B cell (primary cell): Measurements from ENCODE around the gene GOLPH3. TPM values are rescaled to one million over a fixed set of nuclear protein-coding genes. Genes with fewer than 3 reads are reported as not detected.

Experiments
- ATAC-seq: fragments of 200-7000 bp; cut with Tn5 transposase; one replicate; pipeline ENCODE4 v1.10.0; 2021; ENCODE audit warnings: low read depth, mild to moderate bottlenecking, moderate number of reproducible peaks, moderate library complexity
- CTCF ChIA-PET: fragments of 350-600 bp; sonication (Branson Sonifier 250); formaldehyde crosslinking; loops from one replicate; lab custom pipeline; 2021; ENCODE audit warnings: antibody characterized with exemption, inconsistent platforms; lab: Charles Lee
- POLR2A ChIA-PET: fragments of 350-600 bp; sonication (Branson Sonifier 250); formaldehyde crosslinking; loops from one replicate; lab custom pipeline; 2021; ENCODE audit warnings: antibody characterized with exemption; lab: Charles Lee
- DNase-seq: peaks from one replicate; pipeline ENCODE4 v3.0.0; 2013
- H2AFZ ChIP-seq: 2 replicates; pipeline ENCODE4 v1.6.1; 2012; ENCODE audit warnings: mild to moderate bottlenecking, low read depth, low read length; ENCODE audit not compliant: insufficient read depth, poor library complexity, severe bottlenecking
- H3K27ac ChIP-seq, 2 donors: 1 replicate in 1 of 2; 2 replicates in 1 of 2; pipeline ENCODE4 v1.5.1; 2012 to 2013; ENCODE audit warnings: low read length in 2 of 2, mild to moderate bottlenecking in 2 of 2, moderate library complexity in 1 of 2
- H3K27me3 ChIP-seq, 4 experiments: fragments of 200-600 bp in 1 of 4; sonication (generic) in 1 of 4; replicated peaks in 1 of 4; 1 replicate in 2 of 4; 2 replicates in 2 of 4; pipeline versions ENCODE4 v1.6.1 to v1.7.0; 2013 to 2016; ENCODE audit warnings: low read length in 3 of 4, mild to moderate bottlenecking in 2 of 4, mixed read lengths in 1 of 4, moderate library complexity in 1 of 4; ENCODE audit not compliant: insufficient read depth in 4 of 4, control insufficient read depth in 3 of 4; ENCODE audit errors: control extremely low read depth in 1 of 4
- H3K36me3 ChIP-seq, 2 experiments: replicated peaks in 1 of 2; 1 replicate in 1 of 2; 2 replicates in 1 of 2; pipeline versions ENCODE4 v1.6.1 to v1.7.1; 2013; ENCODE audit warnings: low read length in 1 of 2; ENCODE audit not compliant: insufficient read depth in 2 of 2, control insufficient read depth in 1 of 2; ENCODE audit errors: control extremely low read depth in 1 of 2, extremely low read depth in 1 of 2
- H3K4me1 ChIP-seq, 2 donors: fragments of 200-600 bp in 1 of 2; sonication (generic) in 1 of 2; 1 replicate in 1 of 2; 2 replicates in 1 of 2; pipeline versions ENCODE4 v1.5.1 to v1.6.1; 2013 to 2017; ENCODE audit warnings: low read length in 2 of 2; ENCODE audit not compliant: control insufficient read depth in 2 of 2, insufficient read depth in 2 of 2
- H3K4me2 ChIP-seq: replicated peaks from 2 replicates; pipeline ENCODE3; 2012; ENCODE audit warnings: mild to moderate bottlenecking, low read depth, low read length; ENCODE audit not compliant: poor library complexity, severe bottlenecking
- H3K4me3 ChIP-seq, 5 experiments: fragments of 200-600 bp in 1 of 5; sonication (generic) in 1 of 5; 1 replicate in 3 of 5; 2 replicates in 2 of 5; pipeline versions ENCODE4 v1.5.1 to v1.7.0; 2011 to 2016; ENCODE audit warnings: low read length in 4 of 5, mild to moderate bottlenecking in 4 of 5, low read depth in 2 of 5, control low read depth in 1 of 5, moderate library complexity in 1 of 5; ENCODE audit not compliant: insufficient read depth in 1 of 5; ENCODE audit errors: control extremely low read depth in 1 of 5, extremely low read depth in 1 of 5
- H3K79me2 ChIP-seq: fragments of 200-600 bp; sonication (generic); one replicate; pipeline ENCODE4 v1.6.0; 2016; ENCODE audit warnings: low read length; ENCODE audit not compliant: control insufficient read depth, insufficient read depth
- H3K9ac ChIP-seq: fragments of 200-600 bp; sonication (generic); 2 replicates; pipeline ENCODE4 v1.6.1; 2017; ENCODE audit warnings: mild to moderate bottlenecking, low read length, moderate library complexity
- H3K9me3 ChIP-seq, 3 donors: one replicate each; pipeline versions ENCODE4 v1.6.1 to v1.7.1; 2013; ENCODE audit warnings: low read length in 2 of 3; ENCODE audit not compliant: control insufficient read depth in 2 of 3, insufficient read depth in 1 of 3; ENCODE audit errors: control extremely low read depth in 1 of 3
- H4K20me1 ChIP-seq: 2 replicates; pipeline ENCODE4 v1.6.0; 2012; ENCODE audit warnings: mild to moderate bottlenecking, low read length; ENCODE audit not compliant: insufficient read depth, control insufficient read depth, poor library complexity, severe bottlenecking
- H3K27ac Mint-ChIP-seq: one replicate; pipeline ENCODE4 v1.8.0; 2021; ENCODE audit warnings: mixed read lengths
- H3K27me3 Mint-ChIP-seq: one replicate; pipeline ENCODE4 v1.8.0; 2021; ENCODE audit warnings: mixed read lengths
- H3K4me1 Mint-ChIP-seq: one replicate; pipeline ENCODE4 v1.8.0; 2021; ENCODE audit warnings: mixed read lengths
- H3K4me3 Mint-ChIP-seq: one replicate; pipeline ENCODE4 v1.8.0; 2021; ENCODE audit warnings: mixed read lengths
- H3K9me3 Mint-ChIP-seq: one replicate; pipeline ENCODE4 v1.8.0; 2022; ENCODE audit warnings: mixed read lengths; ENCODE audit not compliant: insufficient read depth
- CTCF ChIP-seq: fragments of 200-600 bp; IDR thresholded peaks from one replicate; pipeline ENCODE4 v1.8.0; 2022; ENCODE audit warnings: antibody characterized with exemption, mild to moderate bottlenecking
- EZH2 ChIP-seq: IDR thresholded peaks from 2 replicates; pipeline ENCODE4 v1.6.1; 2012; ENCODE audit warnings: borderline replicate concordance, low read depth, mild to moderate bottlenecking, moderate library complexity, low read length; ENCODE audit not compliant: insufficient read depth, poor library complexity, severe bottlenecking
- WGBS: methylation state at CpG from one replicate; pipeline ENCODE4 v1.1.5; 2013; ENCODE audit warnings: missing lambda C conversion rate; ENCODE audit not compliant: insufficient coverage; 5-methylcytosine and 5-hydroxymethylcytosine counted together
- intact Hi-C: fragments of 100-400 bp; cut with micrococcal nuclease; formaldehyde crosslinking; loops from one replicate; pipeline ENCODE4 v1.10.0; 2022
- polyA plus RNA-seq: library from polyadenylated mRNA; depleted of rRNA; stranded (reverse); fragments of >200 nt; gene quantifications from 2 replicates; pipeline ENCODE4 v1.2.3, GENCODE V29; 2012
- total RNA-seq, 2 donors: library from RNA; stranded (reverse); fragments of 120-200 nt in 1 of 2; gene quantifications; 1 replicate in 1 of 2; 2 replicates in 1 of 2; pipeline versions ENCODE4 v1.2.3 to v1.2.4, GENCODE V29; 2013 to 2022

Gene GOLPH3
- total and polyA plus RNA-seq, 2 donors (not counting 1 experiment from before 2014, with no cell fraction given), result 16.2 to 62.6 TPM

GRCh38 chr5:32153723-32154122, 20.4 kb downstream of the GOLPH3 start:
- Mint-ChIP-seq H3K4me3 (no peak overlapping the region), H3K4me1 (peaks cover 34% of the 10 kb centered on the region), H3K27me3 (no peaks in the 10 kb centered on the region), H3K9me3 (no peaks in the 10 kb centered on the region), H3K27ac (no peak overlapping the region)
- ChIA-PET POLR2A (no interaction called here), CTCF (no interaction called here)
- Histone ChIP-seq H3K9ac (no peak overlapping the region), H3K9me3 (no peaks in the 10 kb centered on the region), H3K27me3 (no peaks in the 10 kb centered on the region), H3K4me2 (no peak overlapping the region), H3K36me3 (peaks cover 4% of the 10 kb centered on the region in 2 experiments), H4K20me1 (peaks cover 77% of the 10 kb centered on the region), H3K4me3 (no peak overlapping the region), H2AFZ (no peak overlapping the region), H3K27ac (no peak overlapping the region), H3K79me2 (peaks cover 100% of the 10 kb centered on the region), H3K4me1 (peaks cover 0 to 4% of the 10 kb centered on the region in 2 donors)
- 100% methylated on average over 1 of the region's 3 CpGs for WGBS
- TF ChIP-seq EZH2 (no peak), CTCF (no peak)
- ATAC-seq, result no peak
- DNase-seq, result no peak
- intact Hi-C loops, result no loop called here

GRCh38 chr5:32151198-32151597, 22.9 kb downstream of the GOLPH3 start:
- Mint-ChIP-seq H3K4me3 (no peak overlapping the region), H3K27me3 (no peaks in the 10 kb centered on the region), H3K27ac (no peak overlapping the region), H3K4me1 (peaks cover 45% of the 10 kb centered on the region), H3K9me3 (no peaks in the 10 kb centered on the region)
- ATAC-seq (no peak), DNase-seq (no peak)
- Histone ChIP-seq H4K20me1 (peaks cover 80% of the 10 kb centered on the region), H3K27ac (no peak overlapping the region), H3K4me2 (no peak overlapping the region), H3K4me1 (peaks cover 2 to 4% of the 10 kb centered on the region in 2 donors), H3K36me3 (peaks cover 0 to 3% of the 10 kb centered on the region in 2 experiments), H3K9me3 (no peaks in the 10 kb centered on the region), H3K4me3 (no peak overlapping the region), H2AFZ (no peak overlapping the region), H3K79me2 (peaks cover 100% of the 10 kb centered on the region), H3K27me3 (no peaks in the 10 kb centered on the region), H3K9ac (no peak overlapping the region)
- intact Hi-C loops, result no loop called here
- CTCF ChIA-PET, result no interaction called here
- WGBS, result 95% methylated on average over 4 of the region's 6 CpGs
- no peak for TF ChIP-seq EZH2
- TF ChIP-seq CTCF, result no peak
- POLR2A ChIA-PET, result no interaction called here
